GM21825 (cell line): ENCODE measurements around the gene KCTD17.

Experiments used
- ATAC-seq: cut with Tn5 transposase; IDR thresholded peaks from one replicate; pipeline ENCODE4 v1.9.1; 2021; ENCODE audit warnings: mild to moderate bottlenecking, moderate library complexity; ENCODE audit not compliant: unreplicated experiment

Gene KCTD17

GRCh38 chr22:37072673-37073072 is 21.1 kb downstream of the KCTD17 start:
- no peak for ATAC-seq

GRCh38 chr22:37074537-37074936 is 23.0 kb downstream of the KCTD17 start:
- ATAC-seq: no peak

DNA sequence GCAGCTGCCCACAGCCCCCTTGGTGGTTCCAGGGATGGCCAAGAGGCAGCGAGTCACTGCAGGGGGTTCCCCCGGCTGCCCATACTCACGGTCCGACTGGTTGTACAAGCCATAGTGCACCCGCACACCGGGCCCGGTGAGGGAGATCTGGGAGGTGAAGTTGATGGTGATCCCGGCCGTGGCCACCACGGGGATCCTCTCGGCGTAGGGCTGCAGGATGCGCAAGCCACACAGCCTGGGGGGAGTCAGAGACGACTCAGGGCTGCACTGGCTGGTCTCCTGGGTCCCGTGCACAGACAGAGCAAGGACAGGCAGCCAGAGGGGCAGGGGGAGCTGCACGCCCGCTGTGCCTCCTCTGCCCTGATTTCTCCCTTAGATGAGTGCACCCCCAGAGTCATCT is 23.5 kb downstream of the KCTD17 start:
- ATAC-seq: no peak

DNA sequence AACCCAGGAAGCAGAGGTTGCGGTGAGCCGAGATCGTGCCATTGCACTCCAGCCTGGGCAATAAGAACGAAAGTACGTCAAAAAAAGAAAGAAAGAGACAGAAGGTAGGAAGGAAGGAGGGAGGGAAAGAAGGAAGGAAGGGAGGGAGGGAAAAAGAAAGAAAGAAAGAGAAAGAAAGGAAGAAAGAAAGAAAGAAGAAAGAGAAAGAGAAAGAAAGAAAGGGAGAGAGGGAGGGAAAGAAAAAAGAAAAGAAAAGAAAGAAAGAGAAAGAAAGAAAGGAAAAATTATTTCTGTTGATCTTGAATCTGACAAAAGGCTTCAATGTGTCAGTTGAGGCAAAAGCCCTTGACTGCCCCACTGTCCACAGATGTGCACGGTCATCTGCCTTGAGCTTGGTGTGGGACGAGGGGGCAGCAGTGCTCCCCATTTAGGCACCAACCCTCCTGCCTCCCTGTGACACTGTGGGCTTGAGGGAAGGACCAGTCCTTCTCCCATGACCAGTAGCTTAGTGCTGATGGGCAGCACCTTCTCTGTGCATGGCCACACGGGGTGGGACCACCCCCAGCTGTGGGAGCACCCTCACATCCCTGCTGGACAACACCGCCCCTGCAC is 24.4 kb downstream of the KCTD17 start:
- no peak for ATAC-seq

GRCh38 chr22:37077802-37078448 is 26.4 kb downstream of the KCTD17 start:
- no peak for ATAC-seq

DNA sequence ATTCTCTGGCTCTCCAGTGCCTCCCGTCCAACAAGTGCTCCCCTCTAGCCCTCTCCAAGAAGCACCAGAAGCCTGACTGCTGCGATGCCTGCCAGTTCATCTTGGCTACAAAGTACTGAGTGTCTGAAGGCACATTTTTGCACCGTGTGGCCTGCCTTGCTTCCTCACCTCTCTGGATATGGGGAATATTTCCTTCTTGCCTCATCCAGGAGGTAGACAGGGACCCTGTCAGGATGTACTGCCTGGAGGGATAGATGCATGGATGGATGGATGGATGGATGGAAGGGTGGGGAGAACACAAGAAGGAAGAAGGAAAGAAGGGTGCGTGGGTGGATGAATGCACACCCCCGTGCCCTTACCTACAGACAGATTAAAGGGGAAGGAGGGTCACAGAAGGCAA is 27.6 kb downstream of the KCTD17 start:
- no peak for ATAC-seq

- no peak for ATAC-seq
Measured at GRCh38 chr22:37079668-37080171, 28.2 kb downstream of the KCTD17 start.

DNA sequence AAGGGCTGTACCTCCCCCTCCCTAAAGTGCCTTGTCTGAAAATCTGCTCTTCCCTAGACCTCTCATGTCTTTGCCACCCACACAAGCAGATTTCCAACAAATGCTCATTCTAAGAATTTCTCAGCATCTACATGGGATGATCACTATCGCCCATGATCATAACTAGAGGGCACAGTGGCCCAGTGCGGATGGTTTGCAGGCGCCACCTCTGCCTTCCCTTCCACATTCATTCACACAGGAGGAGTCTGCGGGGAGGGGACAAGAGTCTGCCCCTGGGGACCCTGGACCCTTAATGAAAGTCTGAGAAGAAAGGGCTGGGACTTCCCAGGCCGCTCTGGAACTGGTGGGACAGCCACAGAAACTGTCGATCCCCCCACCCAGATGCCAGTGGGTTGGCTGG is 28.9 kb downstream of the KCTD17 start:
- ATAC-seq: no peak

- ATAC-seq: no peak
Measured at GRCh38 chr22:37080838-37081237, 29.3 kb downstream of the KCTD17 start.

DNA sequence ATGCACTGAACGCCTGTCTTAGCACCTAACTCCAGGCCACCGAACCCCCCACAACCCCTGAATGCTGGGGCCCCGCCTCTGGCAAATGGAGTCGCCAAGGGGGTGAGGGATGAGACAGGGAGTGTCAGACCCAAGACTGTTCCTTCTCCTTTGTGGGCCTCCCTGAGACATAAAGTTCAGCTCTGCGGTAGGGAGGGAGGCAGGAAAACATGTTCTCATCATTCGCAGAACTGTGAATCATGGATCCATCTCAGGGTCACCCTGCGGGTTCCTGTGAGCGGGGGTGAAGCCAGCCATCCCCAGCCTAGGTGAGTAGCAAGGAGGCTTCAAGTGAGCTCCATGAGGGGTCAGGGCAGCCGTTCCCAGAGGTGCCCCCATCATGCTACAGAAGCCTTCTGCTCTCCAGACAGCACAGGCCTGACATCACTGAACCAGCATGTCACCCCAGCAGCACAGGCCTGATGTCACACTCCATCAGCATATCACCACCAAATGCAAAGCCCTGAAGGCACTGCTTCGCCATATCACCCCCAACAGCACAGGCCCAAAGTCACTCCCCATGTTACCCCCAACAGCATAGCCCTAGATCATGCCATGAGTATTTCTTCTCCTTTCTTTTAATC is 30.8 kb downstream of the KCTD17 start:
- ATAC-seq: no peak

DNA sequence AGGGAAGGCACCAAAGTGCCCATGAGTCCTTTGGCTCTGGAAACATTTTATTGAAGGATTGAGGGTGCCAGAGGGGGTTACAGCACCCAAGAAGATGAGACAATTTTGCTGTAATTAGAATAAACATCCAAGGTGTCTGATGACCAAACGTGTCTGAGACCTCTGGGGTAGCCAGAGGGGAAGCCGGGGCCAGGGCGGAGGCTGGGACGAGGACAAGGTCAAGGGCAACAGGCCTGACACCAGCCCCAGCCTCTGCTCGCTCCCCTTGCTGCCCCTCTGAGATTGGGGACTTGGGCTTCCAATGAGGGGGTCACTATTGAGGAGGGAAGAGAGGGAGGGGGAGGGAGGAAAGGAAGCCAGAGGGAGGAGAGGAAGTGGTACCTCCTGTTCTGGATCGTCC is 32.4 kb downstream of the KCTD17 start:
- ATAC-seq: no peak

DNA sequence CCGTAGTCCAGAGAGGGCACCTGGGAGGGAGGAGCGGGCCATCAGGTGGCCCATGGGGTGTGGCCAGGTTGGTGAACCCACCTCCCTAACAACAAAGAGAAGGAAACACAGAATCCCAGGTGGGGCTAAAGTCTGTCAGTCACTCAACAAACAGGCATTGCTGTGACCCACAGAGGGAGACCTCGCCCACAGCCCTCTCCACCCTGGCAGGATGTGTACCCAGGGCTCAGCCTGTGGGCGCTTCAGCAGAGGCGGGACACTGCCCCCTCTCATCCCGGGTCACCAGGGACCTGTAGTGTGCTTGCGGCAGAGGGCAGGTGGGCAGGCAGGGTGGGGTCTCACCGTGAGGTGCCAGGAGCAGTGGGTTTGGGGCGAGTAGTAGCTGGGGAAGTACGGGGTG is 32.8 kb downstream of the KCTD17 start:
- no peak for ATAC-seq

GRCh38 chr22:37086184-37086583 is 34.6 kb downstream of the KCTD17 start:
- ATAC-seq: no peak

DNA sequence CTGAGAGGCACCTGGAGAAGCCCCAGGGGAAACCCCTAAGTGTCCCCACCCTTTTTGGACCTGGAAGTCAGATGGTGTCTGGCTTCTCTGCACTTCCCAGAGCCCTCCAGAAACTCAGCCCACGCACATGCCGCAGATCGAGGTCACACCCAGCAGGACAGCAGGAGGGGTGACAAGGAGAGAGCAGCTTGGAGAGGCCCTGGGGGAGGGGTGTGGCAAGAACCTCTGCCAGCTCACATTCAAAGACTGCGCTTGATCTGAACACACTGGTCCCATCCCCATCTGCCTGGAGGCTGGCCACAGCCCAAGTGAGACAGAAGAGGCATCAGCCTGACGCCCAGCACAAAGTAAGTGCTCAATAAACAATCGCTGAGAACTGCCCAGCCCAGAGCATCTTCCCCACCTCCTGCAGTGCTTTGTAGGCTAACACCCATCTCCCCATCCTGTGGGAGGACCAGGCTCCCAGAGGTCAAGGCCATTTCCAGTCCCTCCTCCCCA is 36.6 kb downstream of the KCTD17 start:
- ATAC-seq: no peak

- no peak for ATAC-seq
Measured at GRCh38 chr22:37088750-37089408, 37.3 kb downstream of the KCTD17 start.

DNA sequence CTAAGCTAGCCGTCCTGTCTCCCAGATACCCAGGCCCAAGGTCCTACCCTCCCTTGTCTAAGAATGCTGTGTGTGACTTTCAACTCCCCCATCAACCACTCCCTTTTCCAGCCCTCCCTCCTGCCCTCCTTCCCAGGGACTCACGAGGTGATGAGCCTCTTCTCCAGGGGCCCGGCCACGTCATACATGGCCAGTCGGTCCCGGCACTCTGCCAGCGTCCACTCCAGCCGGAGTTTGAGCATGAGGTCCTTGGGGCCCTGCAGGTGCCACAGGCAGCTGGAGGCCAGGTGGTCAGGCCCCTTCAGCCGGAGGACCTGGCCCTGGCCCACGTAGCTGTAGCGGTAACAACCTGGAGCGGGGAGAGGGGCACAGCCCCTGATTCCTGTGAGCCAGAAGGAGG is 37.9 kb downstream of the KCTD17 start:
- no peak for ATAC-seq

GRCh38 chr22:37090920-37091695 is 39.6 kb downstream of the KCTD17 start:
- ATAC-seq: no peak

DNA sequence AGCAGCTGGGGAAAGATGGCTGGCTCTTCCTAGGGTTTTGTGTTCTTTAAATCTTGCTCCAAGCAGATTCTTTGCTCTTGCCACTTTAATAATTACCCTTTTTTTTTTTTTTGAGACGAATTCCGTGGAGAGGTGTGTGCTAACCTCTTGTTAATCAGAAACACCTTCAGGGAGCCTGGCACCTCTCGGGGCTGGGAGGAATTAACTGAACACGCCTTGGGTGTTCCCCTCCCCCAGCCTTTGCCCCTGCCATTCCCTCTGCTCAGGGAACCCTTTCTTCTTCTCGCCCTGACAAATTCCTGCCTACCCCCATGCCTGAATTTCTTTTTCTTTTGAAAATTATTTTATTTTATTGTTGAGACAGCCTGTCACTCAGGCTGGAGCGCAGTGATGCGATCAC is 40.5 kb downstream of the KCTD17 start:
- ATAC-seq: no peak

GRCh38 chr22:37092997-37093396 is 41.5 kb downstream of the KCTD17 start:
- ATAC-seq: no peak

DNA sequence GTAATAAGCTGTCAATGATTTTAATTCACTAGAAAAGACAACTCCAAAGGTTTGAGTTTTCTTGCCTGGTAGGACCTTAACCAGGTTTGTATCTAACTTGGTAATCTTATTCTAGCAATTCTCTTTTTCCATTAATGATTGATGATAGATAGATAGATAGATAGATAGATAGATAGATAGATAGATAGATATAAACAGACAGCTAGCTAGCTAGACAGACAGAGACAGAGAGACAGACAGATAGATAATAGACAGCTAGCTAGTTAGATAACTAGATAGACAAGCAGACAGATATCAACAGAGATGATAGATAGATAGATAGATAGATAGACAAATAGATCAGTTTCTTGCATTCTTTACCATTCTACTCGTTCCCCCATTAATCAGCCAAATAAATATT is 42.7 kb downstream of the KCTD17 start:
- no peak for ATAC-seq

DNA sequence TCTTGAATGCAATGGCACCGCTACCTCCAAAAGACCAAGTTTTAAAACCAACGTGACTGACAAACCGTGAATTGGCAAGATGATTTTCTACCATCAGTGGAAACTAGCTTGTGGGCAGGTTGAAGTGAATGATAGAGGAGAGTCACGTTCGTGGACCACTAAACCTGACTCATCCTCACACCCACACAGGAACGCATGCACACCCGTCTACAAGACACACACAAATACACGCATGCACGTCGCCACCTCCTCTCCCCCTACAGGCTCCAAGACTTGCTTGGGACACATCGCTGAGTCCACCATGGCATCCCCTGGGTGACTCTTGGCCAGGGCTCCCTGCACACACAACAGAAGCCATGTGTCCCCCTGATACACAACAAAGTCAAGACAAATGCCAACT is 43.6 kb downstream of the KCTD17 start:
- no peak for ATAC-seq
